ENCODE results near the gene TBC1D12.

- TF ChIP-seq CTCF (conservative IDR thresholded peaks at IDR 0.05; ENCODE audit: low read depth, low read length) (no peak), EZH2 (IDR thresholded peaks at IDR 0.05; ENCODE audit: borderline replicate concordance, low read depth, low read length, poor library complexity, severe bottlenecking) (no peak)
Measured at GRCh38 chr10:94583124-94583523, 180.8 kb downstream of the TBC1D12 start.

Measured in A673 (cell line).